HG02759 (cell line): Measurements from ENCODE around the gene SCGB1A1.

Source experiments
- ATAC-seq: cut with Tn5 transposase; IDR thresholded peaks from one replicate; pipeline ENCODE4 v1.9.1; 2021; ENCODE audit warnings: mild to moderate bottlenecking, moderate library complexity; ENCODE audit not compliant: unreplicated experiment

The SCGB1A1 gene

DNA sequence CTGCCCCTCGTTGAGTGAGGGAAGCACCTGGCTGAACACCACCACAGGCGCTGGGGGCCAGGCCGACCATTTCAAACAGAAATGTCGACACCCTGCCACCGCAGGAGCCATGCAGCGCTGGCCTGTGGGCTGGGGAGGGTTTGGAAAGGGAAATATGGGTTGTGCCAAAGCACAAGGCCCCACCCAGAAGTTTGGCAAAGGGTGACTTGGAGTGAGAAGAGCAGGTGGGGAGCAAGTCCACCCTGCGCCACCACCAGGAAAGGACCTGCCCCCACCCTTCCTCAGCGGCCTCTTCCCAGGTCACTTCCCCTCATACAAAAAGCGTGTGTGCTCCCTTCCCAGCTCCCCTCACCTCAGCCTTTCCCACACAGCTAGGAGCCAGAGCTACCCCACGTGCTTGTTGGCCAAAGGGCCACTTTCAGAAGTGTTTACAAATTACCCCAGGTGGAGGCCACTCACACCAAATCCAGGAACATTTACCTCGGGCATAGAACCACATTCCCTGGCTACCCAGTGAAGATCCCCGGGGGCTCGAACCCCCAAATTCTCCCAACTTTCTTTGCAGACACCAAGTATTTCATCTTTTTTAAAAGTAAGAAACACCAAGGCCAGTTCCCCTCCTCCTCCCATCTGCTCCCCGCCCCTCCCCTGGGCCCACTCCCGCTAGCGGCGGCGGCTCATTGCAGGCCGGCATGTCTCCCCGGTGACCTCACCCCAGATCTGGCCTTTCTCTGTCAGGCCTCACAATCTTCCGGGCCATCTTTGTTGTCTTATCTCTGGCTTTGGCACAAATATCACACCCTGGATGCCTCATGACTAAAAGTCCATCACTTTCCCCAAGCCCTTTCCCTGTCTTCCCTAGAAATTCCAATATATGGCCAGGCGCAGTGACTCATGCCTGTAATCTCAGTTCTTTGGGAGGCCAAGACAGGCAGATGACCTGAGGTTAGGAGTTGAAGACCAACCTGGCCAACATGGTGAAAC is 20.5 kb upstream of the SCGB1A1 start:
- ATAC-seq: no peak

- ATAC-seq: no peak
Observed at GRCh38 chr11:62399172-62399877, 19.5 kb upstream of the SCGB1A1 start.

- ATAC-seq: no peak
Observed at GRCh38 chr11:62399878-62400266, 19.0 kb upstream of the SCGB1A1 start.

- no peak for ATAC-seq
Observed at GRCh38 chr11:62400281-62400680, 18.6 kb upstream of the SCGB1A1 start.

DNA sequence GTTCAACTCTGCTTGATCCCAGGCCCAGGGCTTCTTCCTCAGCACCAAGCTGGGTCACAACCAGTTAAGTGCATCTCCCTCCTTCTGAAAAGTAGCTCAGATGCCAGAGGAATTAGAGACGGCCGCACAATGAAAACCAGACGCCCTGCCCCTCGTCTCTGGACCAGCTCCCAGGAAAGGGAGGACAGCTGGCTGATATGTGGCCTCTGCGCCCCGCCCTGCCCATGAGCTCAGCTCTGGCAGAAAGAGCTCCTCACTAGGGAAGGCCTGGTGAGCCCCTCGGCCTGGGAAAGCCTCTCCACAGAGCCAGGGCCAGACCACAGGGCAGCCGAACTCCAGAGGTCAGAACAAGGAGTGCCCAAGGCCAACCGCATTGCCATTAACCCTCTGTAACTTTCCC is 18.1 kb upstream of the SCGB1A1 start:
- no peak for ATAC-seq

DNA sequence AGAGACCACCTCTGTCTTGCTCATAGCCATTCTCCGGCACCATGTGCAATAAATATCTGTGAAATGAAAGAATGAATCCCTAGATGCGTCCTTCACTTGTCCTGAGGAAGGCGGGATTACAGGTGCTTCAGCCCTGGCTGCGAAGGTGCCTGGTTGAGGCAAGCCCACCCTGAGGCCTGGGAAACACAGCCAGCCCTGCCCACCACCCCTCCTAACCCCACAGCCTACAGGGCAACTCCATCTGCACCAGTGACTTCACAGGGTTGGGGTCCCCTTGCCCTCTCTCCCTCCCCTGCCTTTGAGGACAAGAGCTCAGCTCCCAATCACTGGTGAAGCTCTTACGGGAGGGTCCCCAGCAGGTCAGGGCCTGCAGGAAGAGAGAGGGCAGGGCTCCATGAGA is 17.5 kb upstream of the SCGB1A1 start:
- no peak for ATAC-seq

GRCh38 chr11:62401811-62402210 is 17.0 kb upstream of the SCGB1A1 start:
- ATAC-seq: no peak

DNA sequence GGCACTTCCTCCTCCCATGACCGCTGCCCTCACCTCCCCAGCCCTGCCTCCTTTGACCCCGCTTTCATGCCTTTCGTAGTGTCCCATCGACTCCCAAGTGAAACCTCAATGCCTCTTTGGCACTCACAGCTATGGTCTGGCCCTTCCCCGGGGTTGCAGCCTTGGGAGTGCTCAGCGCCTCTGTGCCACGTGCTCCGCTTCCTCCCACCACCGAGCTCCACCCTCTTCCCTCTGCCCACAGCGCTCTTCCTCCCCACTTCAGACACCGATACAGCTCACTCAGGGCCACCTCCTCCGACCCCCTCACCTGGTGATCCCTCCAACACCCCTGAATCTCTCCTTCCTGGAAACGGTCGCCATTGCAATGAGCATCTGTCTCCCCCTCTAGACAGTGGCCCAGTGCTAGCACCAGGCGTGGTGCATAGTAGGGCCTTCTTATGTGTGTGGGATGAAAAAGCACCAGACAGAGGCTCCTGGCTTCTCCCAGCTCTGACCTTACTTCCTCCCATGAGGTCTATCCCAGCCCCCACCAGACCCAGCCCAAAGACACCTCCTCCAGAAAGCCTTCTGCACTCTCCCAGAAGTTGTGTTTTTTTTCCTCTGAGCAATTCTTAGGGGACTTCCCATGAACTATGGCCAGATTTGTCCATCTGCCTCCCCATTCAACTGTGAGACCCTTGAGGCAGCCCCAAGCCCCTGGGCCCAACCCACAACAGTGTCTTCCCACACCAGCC is 16.4 kb upstream of the SCGB1A1 start:
- ATAC-seq: no peak

GRCh38 chr11:62402960-62403730 is 15.7 kb upstream of the SCGB1A1 start:
- ATAC-seq: no peak

DNA sequence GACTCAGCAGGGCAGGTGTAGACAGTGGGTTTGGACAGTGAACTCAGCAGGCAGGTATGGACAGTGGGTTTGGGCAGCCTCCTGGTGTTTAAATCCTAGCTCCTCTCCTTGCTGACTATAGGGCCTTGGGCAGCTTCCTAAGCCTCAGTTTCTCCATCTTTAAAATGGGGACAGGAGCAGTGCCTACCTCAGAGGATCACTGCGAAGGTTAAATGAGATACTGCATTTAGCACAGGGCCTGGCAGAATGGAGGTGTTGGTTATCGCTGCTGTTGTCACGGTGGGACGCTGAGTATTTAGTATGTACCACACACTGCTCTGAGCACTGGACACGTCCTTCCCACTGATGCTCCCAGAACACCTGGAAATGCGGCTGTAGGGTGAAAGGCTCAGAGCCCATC is 14.4 kb upstream of the SCGB1A1 start:
- ATAC-seq: no peak

- ATAC-seq: no peak
Observed at GRCh38 chr11:62404901-62405300, 13.9 kb upstream of the SCGB1A1 start.

- no peak for ATAC-seq
Observed at GRCh38 chr11:62406034-62406433, 12.8 kb upstream of the SCGB1A1 start.

DNA sequence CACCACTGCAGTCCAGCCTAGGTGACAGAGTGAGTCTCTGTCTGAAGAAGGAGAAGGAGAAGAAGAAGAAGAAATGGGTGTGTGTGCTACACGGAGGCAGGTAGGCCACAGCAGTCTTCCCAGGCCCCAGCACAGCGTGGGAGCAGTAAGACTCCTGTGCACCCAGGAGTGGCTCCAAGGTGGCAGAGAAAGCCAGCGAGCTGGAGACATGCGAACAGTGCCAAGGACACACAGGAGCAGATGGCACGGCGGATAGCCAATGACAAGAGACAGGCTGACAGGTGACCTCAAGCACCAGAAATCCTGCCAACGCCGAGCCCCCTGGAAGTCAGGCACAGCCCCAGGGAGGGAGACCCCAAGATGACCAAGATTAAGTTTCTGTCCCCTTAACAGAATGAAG is 9.0 kb upstream of the SCGB1A1 start:
- ATAC-seq: no peak

- no peak for ATAC-seq
Observed at GRCh38 chr11:62410972-62411371, 7.9 kb upstream of the SCGB1A1 start.

- no peak for ATAC-seq
Observed at GRCh38 chr11:62411524-62411923, 7.3 kb upstream of the SCGB1A1 start.

- ATAC-seq: no peak
Observed at GRCh38 chr11:62413060-62413696, 5.7 kb upstream of the SCGB1A1 start.

- no peak for ATAC-seq
Observed at GRCh38 chr11:62416596-62416995, 2.2 kb upstream of the SCGB1A1 start.

- ATAC-seq: no peak
Observed at GRCh38 chr11:62418136-62418535, 697 bp upstream of the SCGB1A1 start.

DNA sequence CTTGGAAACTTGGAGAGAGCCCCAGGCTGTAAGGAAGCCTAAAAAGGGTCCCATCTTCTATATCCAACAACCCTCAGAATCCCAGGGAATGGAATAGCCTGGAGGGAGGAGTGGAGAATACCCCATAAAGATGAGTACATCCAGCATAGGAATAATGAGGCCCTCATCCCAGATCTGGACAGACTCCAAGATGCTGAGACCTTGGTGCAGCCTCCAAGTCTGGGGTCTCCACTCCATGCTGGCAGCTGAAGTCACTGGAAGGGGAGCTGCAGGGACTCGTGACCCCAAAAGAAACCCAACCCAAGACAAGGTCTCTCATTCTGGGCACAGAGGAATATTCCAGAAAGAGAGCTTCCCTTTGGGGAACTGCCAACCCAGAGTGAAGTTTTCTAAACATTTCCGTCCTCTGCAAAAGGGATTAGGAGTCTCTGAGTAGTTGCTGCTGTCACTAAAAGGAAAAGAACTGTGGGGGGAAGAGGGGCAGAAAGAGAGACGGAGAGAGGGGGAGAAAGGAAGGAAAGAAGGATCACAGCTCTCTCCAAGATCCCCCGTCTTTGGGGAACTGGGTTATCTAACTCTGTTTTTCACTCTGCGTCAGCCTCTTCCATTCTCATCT is 589 bp downstream of the SCGB1A1 start:
- no peak for ATAC-seq

DNA sequence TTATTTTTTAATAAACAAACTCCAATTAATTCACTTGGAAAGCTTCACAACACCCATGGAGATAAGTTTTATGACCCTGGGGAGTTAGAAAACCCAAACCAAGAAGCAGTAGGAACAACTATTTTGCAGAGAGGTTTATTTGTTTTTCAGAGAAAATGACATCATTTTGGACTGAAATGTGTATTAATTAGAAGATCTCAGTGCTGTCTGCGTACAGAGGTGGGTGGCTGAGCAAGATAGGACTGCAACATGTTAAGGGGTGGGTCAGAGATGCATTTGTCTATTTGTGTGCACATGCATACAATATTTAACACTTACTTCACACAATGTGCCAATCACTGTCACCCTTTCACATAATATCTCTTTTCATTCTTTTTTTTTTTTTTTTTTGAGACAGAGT is 1.1 kb downstream of the SCGB1A1 start:
- no peak for ATAC-seq
